ENCODE data around the gene SLC4A4.

DNA sequence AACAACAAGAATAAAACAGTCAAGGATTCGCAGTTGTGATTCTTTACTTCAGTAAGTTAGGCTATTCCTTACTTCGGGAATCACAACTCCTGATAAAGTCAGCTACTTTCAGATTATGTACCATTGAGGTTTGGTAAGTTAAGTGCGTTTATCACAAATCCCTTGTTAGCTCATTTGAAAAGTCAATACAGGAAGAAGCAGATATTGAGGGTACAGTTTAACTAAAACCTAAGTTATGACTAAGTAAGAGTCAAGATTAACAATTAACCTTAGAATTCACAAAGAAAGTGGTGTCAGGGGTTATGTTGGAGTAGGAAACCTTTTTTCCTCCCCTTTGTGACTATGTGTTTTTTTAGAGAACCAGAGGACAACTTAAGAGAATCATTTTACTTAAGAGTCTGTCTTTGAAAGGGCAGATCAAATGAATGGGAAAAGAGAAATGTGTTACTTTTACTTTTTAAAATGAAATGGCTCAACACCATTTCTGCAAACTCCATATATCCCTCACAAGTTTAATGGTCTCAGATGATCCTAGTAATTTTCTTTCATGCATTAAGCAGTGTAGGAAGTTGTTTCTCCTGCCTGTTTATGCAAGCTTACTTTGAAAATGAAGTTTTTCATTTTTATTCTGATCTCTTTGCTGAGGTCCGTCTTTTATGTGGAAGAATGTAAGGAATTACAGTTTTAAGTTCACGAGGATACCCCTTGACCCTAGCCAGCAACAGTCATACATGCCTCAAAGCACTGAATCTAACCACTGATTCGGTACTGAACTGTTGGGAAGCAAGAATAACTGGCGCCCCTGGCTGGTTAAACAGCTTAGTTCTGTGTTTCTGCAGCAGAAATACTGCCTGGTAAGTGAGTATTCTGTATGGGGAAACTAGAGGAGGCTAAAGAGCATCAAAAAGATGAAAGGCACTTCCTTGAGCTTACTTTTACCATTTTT lies 211.7 kb downstream of the SLC4A4 start:
- TF ChIP-seq CTCF (IDR thresholded peaks at IDR 0.05; ENCODE audit: low read depth, low read length, poor library complexity, severe bottlenecking) = no peak
- TF ChIP-seq EZH2phosphoT487 (IDR thresholded peaks at IDR 0.05; ENCODE audit: borderline replicate concordance, low read length) = no peak
